ENCODE data around the gene EIF4H. TPM values are rescaled to one million over a fixed set of nuclear protein-coding genes. Genes with fewer than 3 reads are reported as not detected.

The EIF4H gene
- total and polyA plus RNA-seq, 9 of the 15 experiments (the other 6 are each of a cell fraction or from before 2014, with no cell fraction given), result 11.0 to 435 (median 319) TPM

GRCh38 chr7:74230446-74231231 lies 56.5 kb downstream of the EIF4H start:
- no peak overlapping the region for H2AFZ ChIP-seq (ENCODE audit: low read depth, low read length)
- ChIA-PET POLR2A (interaction anchor here (0.6 to 1.0 kb wide), 3 partner anchors 9 to 171 kb away, joined by 3 to 4 read pairs (median 4); no protein-coding TSS in a partner anchor), CTCF (ENCODE audit: low intra/inter-chr PET ratio) (no interaction called here)
- no peak overlapping the region for H3K9ac ChIP-seq (ENCODE audit: insufficient read depth in 1 of 2, low read depth in 2 of 2, low read length in 2 of 2)
- intact Hi-C loops (cut with micrococcal nuclease), result no loop called here
- FAIRE-seq, result no peak
- peaks cover 10% of the 10 kb centered on the region; the same call in 1 of the 2 replicates for H4K20me1 ChIP-seq (replicated peaks; ENCODE audit: control insufficient read depth, insufficient read depth, low read length)
- BruUV-seq (replicated peaks), result no TSS peak
- peaks cover 0 to 9% of the 10 kb centered on the region in 2 experiments; a peak in 3 of 5 replicates for H3K4me1 ChIP-seq (replicated peaks in 1 of 2; ENCODE audit: control insufficient read depth in 2 of 2, insufficient read depth in 2 of 2, low read length in 2 of 2)
- peaks cover 79% of the 10 kb centered on the region for H3K36me3 ChIP-seq (ENCODE audit: control insufficient read depth, insufficient read depth, low read length)
- whole genome bisulfite sequencing (ENCODE audit: insufficient coverage, low coverage, missing lambda C conversion rate), result 95% methylated on average over 15 of the region's 15 CpGs
- no peaks in the 10 kb centered on the region for H3K9me1 ChIP-seq (ENCODE audit: control insufficient read depth, insufficient read depth, low read length)
- no peak overlapping the region for H3K4me2 ChIP-seq (ENCODE audit: insufficient read depth, low read length)
- no peak overlapping the region for H3K4me3 ChIP-seq
- no peak for DNase-seq (ENCODE audit: extremely low read depth in 1 of 4, low spot score in 3 of 4)
- no peak for ATAC-seq
- in situ Hi-C loops (cut with MboI), result no loop called here
- H3K9me3 ChIP-seq (replicated peaks; ENCODE audit: control insufficient read depth, insufficient read depth, low read depth, low read length), result no peaks in the 10 kb centered on the region
- no peaks in the 10 kb centered on the region for H3K79me2 ChIP-seq (ENCODE audit: control insufficient read depth, insufficient read depth, low read length)
- no peaks in the 10 kb centered on the region for H3K27me3 ChIP-seq (ENCODE audit: control insufficient read depth in 2 of 2, insufficient read depth in 2 of 2, low read length in 2 of 2)
- no peak for TF ChIP-seq MEIS2 (IDR thresholded peaks at IDR 0.05; ENCODE audit: partially characterized antibody)
- 0 out of 2 replicates have a peak, but pooled peaks have one; percentile 6 for TF ChIP-seq ZNF121 (CRISPR knock-in tag; conservative IDR thresholded peaks at IDR 0.05)
- TF ChIP-seq ARNT (IDR thresholded peaks at IDR 0.05), result no peak
- TF ChIP-seq FOXP1 (CRISPR knock-in tag; IDR thresholded peaks at IDR 0.05), result no peak
- TF ChIP-seq ZEB2 (IDR thresholded peaks at IDR 0.05), result no peak
- TF ChIP-seq CBX3 (IDR thresholded peaks at IDR 0.05; ENCODE audit: borderline replicate concordance in 1 of 2, low read length in 2 of 2), result no peak
- TF ChIP-seq OTX1 (CRISPR knock-in tag; IDR thresholded peaks at IDR 0.05), result no peak
- TF ChIP-seq ARID3B (CRISPR knock-in tag; IDR thresholded peaks at IDR 0.05; ENCODE audit: borderline replicate concordance), result no peak
- no peak overlapping the region for H3K27ac ChIP-seq (ENCODE audit: extremely low read depth, low read depth, low read length)

Measured in K562 (cell line).